Measurements from ENCODE around the gene KAZN.

KAZN gene

DNA sequence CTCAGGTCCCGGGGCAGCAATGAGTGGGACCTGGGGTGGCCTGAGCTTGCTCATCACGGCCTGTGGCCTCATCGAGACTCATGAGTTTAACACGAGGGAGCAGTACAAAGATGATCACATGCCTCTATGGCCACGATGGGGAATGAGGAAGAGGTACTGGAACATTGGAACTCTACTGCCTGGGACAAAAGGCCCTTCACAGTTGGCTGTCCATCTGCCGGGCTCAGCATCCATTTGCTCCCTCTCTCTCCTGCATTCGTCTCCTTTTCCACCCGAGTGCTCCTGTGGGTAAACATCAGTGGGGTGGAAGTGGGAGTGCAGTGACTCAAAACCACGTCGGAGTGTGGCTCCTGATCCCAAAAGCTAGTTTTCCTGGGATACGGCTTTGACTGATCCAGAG, 124.9 kb downstream of the KAZN start:
- DNase-seq (ENCODE audit: insufficient read length, low spot score) (no peak), FAIRE-seq (no peak)
- no peak for TF ChIP-seq POLR2A (IDR thresholded peaks at IDR 0.05; ENCODE audit: low read depth, low read length)

DNA sequence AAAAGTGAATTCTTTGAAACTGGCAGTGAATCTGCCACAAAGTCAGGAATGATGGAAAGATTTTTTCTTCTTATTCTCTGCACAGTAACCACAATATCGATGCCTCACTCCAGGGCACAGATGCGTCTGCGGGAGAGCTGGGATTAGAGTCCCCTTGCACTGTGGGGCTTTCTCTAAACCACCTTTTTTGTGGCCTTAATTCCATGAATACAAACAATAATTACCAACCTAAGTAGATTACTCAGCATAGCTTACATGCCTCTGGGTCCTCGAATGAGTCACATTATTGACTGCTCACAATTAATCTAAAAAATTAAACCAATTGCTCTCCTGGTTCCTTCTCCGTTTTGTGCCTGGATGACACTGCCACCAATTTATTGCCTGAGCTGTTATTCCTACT, 125.8 kb downstream of the KAZN start:
- TF ChIP-seq POLR2A (IDR thresholded peaks at IDR 0.05; ENCODE audit: low read depth, low read length) = no peak
- FAIRE-seq (no peak), DNase-seq (ENCODE audit: insufficient read length, low spot score) (no peak)

DNA sequence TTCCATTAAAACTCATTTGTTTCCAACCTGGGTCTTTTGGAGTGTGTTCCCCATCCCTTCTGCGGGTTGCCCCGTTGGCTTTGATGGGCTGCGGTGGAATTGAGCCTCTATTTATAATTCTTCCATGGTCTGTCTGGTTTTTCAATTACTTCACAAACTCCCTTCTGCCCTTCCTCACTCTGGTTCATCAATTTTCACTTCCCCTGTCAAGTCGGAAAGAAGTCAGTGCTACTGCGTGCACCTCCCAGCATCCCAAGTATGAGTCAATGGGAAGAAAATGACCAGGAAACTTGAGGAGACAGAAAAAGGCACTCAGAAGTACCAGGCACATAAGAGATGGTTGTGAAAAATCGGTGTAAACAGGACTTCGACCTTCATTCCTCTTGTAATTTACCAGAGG, 126.2 kb downstream of the KAZN start:
- no peak for TF ChIP-seq POLR2A (IDR thresholded peaks at IDR 0.05; ENCODE audit: low read depth, low read length)
- no peak for DNase-seq (ENCODE audit: insufficient read length, low spot score)
- no peak for FAIRE-seq

DNA sequence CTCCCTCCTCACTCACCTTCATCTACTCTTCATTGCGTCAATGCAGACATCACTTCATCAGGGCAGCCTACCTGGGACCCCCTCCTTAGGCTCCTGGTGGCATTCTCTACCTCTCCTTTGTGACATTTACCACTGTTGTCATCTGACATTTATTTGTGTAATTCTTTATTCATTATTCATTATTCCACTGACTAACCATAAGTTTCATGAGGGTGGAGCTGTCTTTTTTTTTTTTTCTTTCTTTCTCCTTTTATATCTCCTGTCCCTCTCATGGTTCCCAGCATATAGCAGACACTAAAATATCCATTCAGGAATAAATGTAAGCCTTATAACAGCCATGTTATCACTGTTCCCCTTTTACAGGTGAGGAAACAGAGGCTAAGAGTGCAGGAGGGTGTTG, 126.8 kb downstream of the KAZN start:
- FAIRE-seq (no peak), DNase-seq (ENCODE audit: insufficient read length, low spot score) (no peak)
- no peak for TF ChIP-seq POLR2A (IDR thresholded peaks at IDR 0.05; ENCODE audit: low read depth, low read length)

DNA sequence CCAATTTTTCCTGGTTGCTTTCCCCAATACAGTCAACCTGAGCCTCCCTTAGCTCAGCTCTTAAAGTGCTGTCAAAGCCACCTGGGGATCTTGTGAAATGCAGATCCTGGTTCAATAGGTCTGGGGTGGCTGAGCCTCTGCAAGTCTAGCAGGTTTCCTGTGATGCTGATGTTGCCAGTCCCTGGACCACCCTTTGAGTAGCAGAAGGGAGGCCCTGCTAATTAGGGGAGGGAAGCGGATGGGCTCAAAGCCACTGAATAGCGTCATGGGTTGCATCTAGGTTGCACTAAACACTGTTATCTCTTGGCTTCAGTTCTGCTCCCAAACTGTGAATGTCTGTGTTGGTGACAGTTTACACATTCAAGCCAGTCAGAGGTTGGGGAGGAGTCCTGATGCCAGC, 127.2 kb downstream of the KAZN start:
- FAIRE-seq = no peak
- DNase-seq (ENCODE audit: insufficient read length, low spot score) = no peak
- TF ChIP-seq POLR2A (IDR thresholded peaks at IDR 0.05; ENCODE audit: low read depth, low read length) = no peak

DNA sequence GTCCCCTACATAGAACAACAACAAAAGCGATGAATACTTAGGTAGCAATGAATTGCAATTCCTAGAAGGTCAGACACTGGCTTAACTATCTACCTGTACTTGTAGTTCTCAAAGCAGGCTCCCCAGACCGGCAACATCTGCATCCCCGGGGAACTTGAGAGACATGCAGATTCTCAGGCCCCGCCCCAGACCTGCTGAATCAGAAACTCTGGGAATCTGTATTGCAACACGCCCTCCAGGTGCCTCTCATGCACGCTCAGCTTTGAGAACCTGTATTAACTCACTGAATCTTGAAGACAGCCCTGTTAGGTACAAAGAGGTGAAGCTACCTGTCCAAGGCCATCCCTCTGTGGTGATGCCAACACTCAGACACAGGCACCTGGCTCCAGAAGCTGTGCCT, 128.1 kb downstream of the KAZN start:
- FAIRE-seq = no peak
- no peak for TF ChIP-seq POLR2A (IDR thresholded peaks at IDR 0.05; ENCODE audit: low read depth, low read length)
- DNase-seq (ENCODE audit: insufficient read length, low spot score) = no peak

DNA sequence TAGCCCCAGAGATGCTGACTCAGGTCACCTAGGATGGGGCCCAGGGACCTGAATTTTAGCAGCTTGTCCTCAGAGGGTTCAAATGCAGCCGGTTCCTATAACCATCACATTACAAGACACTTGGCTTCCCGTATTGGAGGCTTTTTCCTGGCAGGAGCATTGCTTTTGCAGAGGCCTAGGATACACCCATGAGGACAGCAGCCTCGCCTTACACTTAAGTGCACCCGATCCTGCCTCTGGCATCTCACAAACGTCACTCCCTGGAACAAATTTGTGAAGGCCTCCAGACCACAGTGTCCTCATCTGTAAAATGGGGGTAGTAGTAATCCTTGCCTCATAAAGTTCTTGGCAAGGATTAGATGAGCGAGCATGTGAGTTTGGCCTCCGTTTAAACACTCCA, 130.0 kb downstream of the KAZN start:
- TF ChIP-seq POLR2A (IDR thresholded peaks at IDR 0.05; ENCODE audit: low read depth, low read length) = no peak
- DNase-seq (ENCODE audit: insufficient read length, low spot score) (no peak), FAIRE-seq (no peak)

DNA sequence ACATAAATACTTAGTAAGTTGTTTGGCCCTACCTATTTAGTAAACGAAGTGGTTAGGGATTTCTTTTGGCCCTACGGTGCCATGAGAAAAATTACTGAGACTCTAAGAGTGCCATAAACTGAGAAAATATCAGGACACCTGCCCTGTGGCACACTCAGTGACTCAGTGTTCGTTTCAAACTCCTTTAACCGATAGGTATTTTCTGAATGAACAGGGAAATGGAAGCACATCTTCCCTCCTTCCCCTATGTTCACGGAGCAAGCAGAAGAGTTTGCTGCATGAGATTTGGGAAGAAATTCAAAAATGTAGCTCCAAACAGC, 134.2 kb downstream of the KAZN start:
- no peak for FAIRE-seq
- TF ChIP-seq POLR2A (IDR thresholded peaks at IDR 0.05; ENCODE audit: low read depth, low read length) = no peak
- DNase-seq (ENCODE audit: insufficient read length, low spot score) = no peak

DNA sequence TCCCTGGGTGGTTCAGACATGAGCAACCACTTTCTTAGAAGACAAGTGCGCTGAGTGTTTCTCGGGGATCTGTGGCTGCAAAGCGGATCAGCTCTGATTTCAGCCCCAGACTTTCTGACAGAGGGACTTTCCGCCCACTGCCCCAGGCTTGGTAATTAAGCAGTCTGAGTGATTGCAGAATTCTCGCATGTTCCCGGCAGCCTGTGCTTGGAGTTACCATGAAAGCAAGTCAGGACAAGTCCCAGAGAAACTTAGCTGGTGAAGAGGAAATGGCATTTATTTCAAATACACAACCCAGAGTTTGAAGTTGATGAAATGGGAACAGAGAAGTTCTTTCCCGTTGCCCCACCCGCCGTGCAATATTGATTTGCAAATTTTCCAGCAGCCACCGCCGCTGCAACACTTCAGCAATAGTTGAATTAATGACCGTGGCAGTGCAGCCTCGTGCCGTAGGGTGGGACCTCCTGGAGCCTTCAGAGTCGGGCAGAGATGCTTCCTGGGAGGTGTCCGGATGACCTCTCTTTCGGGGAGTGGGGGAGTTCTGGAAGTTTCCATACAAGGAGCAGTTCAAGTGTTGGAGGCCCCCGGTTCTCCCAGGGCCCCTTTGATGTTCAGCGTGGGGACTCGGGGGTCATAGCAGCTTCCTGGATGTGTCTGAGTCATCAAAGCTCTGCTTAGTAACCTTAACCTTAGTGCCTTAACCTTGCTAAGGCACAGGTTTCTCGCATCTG, 134.7 kb downstream of the KAZN start:
- no peak for TF ChIP-seq POLR2A (IDR thresholded peaks at IDR 0.05; ENCODE audit: low read depth, low read length)
- no peak for FAIRE-seq
- no peak for DNase-seq (ENCODE audit: insufficient read length, low spot score)

DNA sequence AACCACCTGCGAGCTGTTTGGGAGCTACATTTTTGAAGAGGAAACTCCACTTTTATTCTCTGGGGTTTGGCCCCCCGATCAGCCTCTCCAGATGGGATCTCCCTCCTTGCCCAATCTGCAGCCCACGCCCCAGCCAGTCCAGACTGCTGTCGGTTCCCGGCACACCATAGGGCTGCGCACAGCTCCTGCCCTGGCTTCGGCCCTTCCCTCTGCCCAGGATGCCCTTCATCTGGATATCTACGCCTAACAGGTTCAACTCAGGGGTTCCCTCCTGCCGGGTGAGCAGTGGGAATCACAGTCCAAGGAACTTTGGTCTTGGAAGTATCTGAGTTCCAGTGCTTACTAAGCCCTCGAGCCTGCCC, 135.3 kb downstream of the KAZN start:
- DNase-seq (ENCODE audit: insufficient read length, low spot score) (no peak), FAIRE-seq (no peak)
- TF ChIP-seq POLR2A (IDR thresholded peaks at IDR 0.05; ENCODE audit: low read depth, low read length) = no peak

DNA sequence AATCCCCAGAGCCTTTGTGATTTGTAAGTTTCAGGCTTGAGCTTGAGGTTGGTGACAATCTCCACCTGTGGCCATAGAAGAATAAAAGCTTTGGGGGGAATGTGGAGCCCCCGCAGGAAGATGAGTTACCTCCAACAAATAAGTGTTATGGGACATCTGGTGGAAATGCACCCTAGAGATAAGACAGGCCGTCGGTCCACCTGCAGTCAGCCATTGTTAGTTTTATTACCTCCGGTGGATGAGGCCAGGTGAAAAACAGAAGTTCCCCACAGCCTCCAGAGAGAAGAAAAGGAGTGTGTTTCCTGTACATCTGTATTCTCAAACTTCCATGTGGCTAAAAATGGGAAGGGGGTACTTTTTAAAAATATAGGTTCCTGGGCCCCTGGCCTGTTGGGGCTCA, 137.4 kb downstream of the KAZN start:
- FAIRE-seq = no peak
- no peak for TF ChIP-seq POLR2A (IDR thresholded peaks at IDR 0.05; ENCODE audit: low read depth, low read length)
- DNase-seq (ENCODE audit: insufficient read length, low spot score) = no peak

DNA sequence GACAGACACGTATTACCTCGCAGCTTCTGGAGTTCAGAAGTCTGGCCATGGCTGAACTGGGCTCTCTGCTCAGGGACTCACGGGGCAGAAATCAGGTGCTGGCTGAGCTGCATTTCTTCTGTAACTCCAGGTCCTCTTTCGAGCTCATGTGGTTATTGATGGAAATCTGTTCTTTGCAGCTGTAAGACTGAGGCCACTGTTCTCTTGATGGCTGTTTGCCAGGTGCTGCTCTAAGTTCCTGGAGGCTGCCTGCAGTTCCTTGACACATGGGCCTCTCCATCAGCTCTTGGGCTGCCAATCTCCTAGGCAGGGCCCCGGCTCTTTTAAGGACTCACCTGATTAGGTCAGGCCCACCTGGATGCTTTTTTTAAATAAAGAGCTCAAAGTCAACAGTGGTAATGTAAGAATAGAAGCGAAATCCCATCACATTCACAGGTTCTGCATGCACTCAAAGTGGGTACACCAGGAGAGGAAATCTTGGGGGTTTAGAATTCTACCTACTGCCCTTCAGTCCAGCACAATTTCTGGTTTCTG, 139.1 kb downstream of the KAZN start:
- no peak for TF ChIP-seq POLR2A (IDR thresholded peaks at IDR 0.05; ENCODE audit: low read depth, low read length)
- FAIRE-seq (no peak), DNase-seq (ENCODE audit: insufficient read length, low spot score) (no peak)

DNA sequence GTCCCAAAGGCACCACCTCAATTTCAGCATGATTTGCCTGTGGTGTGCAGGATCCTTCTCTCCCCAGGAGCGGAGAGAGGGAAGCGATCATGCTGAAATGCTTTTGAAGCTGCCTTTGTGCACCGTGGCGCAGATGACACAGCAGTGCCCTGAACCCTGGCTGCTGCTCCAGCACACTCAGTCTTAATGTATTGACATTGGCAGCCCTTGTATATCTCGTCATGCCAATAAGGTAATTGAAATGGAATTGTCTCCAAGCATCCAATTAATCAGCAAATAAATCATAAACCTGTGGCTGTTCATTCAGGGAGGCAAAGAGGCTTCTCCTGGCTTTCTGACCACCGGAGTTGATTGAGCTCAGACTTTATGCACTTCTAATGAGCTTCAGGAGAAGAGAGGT, 139.8 kb downstream of the KAZN start:
- no peak for TF ChIP-seq POLR2A (IDR thresholded peaks at IDR 0.05; ENCODE audit: low read depth, low read length)
- FAIRE-seq (no peak), DNase-seq (ENCODE audit: insufficient read length, low spot score) (no peak)

DNA sequence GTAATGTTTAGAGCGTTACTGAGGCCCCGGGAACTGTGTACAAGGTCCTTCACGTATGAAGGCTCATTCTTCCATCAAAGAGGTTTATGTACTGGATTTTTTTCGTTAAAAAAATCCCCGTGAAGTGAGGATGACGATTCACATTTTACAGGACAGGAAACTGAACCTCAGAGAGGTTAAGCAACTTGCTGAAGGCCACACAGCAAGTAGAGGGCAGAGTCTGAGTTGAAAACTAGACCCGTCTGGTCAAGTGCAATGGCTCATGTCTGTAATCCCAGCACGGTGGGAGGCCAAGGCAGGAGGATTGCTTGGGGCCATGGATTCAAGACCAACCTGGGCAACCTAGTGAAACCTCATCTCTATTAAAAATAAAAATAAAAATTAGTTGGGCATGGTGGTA, 140.2 kb downstream of the KAZN start:
- TF ChIP-seq POLR2A (IDR thresholded peaks at IDR 0.05; ENCODE audit: low read depth, low read length) = no peak
- DNase-seq (ENCODE audit: insufficient read length, low spot score) (no peak), FAIRE-seq (no peak)

DNA sequence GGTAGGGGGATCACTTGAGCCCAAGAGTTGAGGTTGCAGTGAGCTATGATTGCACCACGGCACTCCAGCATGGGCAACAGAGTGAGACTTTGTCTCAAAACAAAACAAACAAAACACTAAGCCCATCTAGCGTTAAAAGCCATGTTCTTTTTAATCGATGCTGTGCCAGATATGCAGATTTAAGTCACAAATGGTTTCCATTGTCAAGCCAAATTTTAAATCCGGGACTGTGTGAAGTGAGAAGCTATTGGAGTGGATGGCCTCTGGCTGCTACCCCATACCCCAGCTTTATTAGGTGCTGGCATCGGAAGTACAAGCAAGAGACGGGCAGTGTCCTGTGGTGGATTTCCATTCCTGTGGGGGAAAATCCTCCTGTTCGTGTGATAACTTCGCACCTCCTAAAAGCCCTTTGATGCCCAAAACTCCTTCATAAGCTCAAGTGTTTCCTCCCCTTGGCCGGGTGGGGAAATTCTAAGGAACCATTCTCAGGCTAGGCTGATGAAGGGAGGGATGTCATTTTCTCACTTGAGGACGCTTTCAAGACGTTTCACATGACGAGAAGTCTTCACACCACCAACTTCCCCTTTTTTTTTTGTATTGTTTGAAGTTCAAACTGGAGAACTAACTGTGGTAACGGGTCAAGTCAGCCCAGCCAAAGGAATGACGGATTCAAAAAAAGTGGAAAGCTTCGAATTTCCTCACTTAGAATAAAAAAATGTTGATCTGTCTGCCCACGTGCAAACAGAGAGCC, 140.8 kb downstream of the KAZN start:
- no peak for FAIRE-seq
- DNase-seq (ENCODE audit: insufficient read length, low spot score) = no peak

More for the DNA sequence above, 140.8 kb downstream of the KAZN start:
- no peak for TF ChIP-seq POLR2A (IDR thresholded peaks at IDR 0.05; ENCODE audit: low read depth, low read length)

All from H54 (cell line).